Testis (tissue), 3 donors: ENCODE results near the gene IL16. TPM values are rescaled to one million over a fixed set of nuclear protein-coding genes. Genes with fewer than 3 reads are reported as not detected.

Source experiments
- DNase-seq: peaks from one replicate; pipeline ENCODE4 v3.0.0-alpha.2; 2019
- H3K27ac ChIP-seq, 2 donors: fragments of 200-600 bp; sonication (generic); one replicate each; pipeline ENCODE4 v1.5.1; 2019
- H3K27me3 ChIP-seq: fragments of 200-600 bp; sonication (generic); one replicate; pipeline ENCODE4 v1.5.1; 2019
- H3K36me3 ChIP-seq: fragments of 200-600 bp; sonication (generic); one replicate; pipeline ENCODE4 v1.5.1; 2017; ENCODE audit warnings: low read depth; ENCODE audit errors: missing control alignments
- H3K4me1 ChIP-seq: fragments of 200-600 bp; sonication (generic); one replicate; pipeline ENCODE4 v1.5.1; 2019
- H3K4me3 ChIP-seq, 2 donors: fragments of 200-600 bp; sonication (generic); one replicate each; pipeline ENCODE4 v1.5.1; 2017 to 2019
- H3K9me3 ChIP-seq: fragments of 200-600 bp; sonication (generic); one replicate; pipeline ENCODE4 v1.5.1; 2017
- CTCF ChIP-seq, 3 experiments: fragments of 450-650 bp in 2 of 3; fragments of 200-600 bp in 1 of 3; sonication (generic) in 1 of 3; IDR thresholded peaks; one replicate each; pipeline ENCODE4 v1.5.1; 2016 to 2019; ENCODE audit warnings: antibody characterized with exemption in 3 of 3, mild to moderate bottlenecking in 2 of 3, moderate library complexity in 1 of 3
- POLR2A ChIP-seq: fragments of 450-650 bp; IDR thresholded peaks from one replicate; pipeline ENCODE4 v1.6.1; 2017; ENCODE audit warnings: antibody characterized with exemption, mild to moderate bottlenecking, moderate library complexity
- WGBS, 2 donors: methylation state at CpG; one replicate each; pipeline ENCODE4 v1.1.5; 2018; 5-methylcytosine and 5-hydroxymethylcytosine counted together
- intact Hi-C: fragments of 100-400 bp; cut with DNase I; formaldehyde crosslinking; loops from one replicate; pipeline ENCODE4 v1.15.1; 2023; ENCODE audit warnings: low total_unique reads
- polyA plus RNA-seq: library from polyadenylated mRNA; stranded (reverse); fragments of 350-450 nt; fragmentation: Illumina TruSeq; extraction: RNeasy Lipid Tissue Mini Kit (QIAGEN cat#74804); gene quantifications from one replicate; pipeline ENCODE4 v1.2.3, GENCODE V29; 2014; ENCODE audit warnings: low read depth, low replicate concordance; ENCODE audit not compliant: insufficient read depth
- total RNA-seq, 2 donors: library from RNA; depleted of rRNA; stranded (reverse); fragments of >200 nt; gene quantifications; one replicate each; pipeline ENCODE4 v1.2.3, GENCODE V29; 2016

The IL16 gene
- total and polyA plus RNA-seq, 3 donors from 2014 or later = 13.1 to 17.6 (median 14.9) TPM

- 89 to 96% methylated on average over 2 of the region's 2 CpGs for WGBS, 2 donors
- H3K4me1 ChIP-seq = no peaks in the 10 kb centered on the region
- no peaks in the 10 kb centered on the region for H3K36me3 ChIP-seq
- H3K4me3 ChIP-seq = no peak overlapping the region
- H3K27me3 ChIP-seq = no peaks in the 10 kb centered on the region
- intact Hi-C loops = no loop called here
- DNase-seq = no peak
- H3K9me3 ChIP-seq = no peaks in the 10 kb centered on the region
- TF ChIP-seq POLR2A = no peak
- no peak for TF ChIP-seq CTCF (IDR thresholded peaks at IDR 0.05)
- H3K27ac ChIP-seq = no peak overlapping the region
Observed at GRCh38 chr15:81296186-81296585, 99.5 kb downstream of the IL16 start.

GRCh38 chr15:81296673-81297072 lies 100.0 kb downstream of the IL16 start:
- Histone ChIP-seq H3K36me3 (no peaks in the 10 kb centered on the region), H3K4me1 (no peaks in the 10 kb centered on the region), H3K27ac (no peak overlapping the region), H3K27me3 (no peaks in the 10 kb centered on the region), H3K4me3 (no peak overlapping the region), H3K9me3 (no peaks in the 10 kb centered on the region)
- peak; percentile 34 for DNase-seq
- intact Hi-C loops = no loop called here
- TF ChIP-seq POLR2A (no peak), CTCF (IDR thresholded peaks at IDR 0.05) (no peak)
- WGBS, 2 donors = 74 to 89% methylated on average over 11 of the region's 11 CpGs

- no peak for DNase-seq
- no peak overlapping the region for H3K27ac ChIP-seq
- no peaks in the 10 kb centered on the region for H3K27me3 ChIP-seq
- no peaks in the 10 kb centered on the region for H3K9me3 ChIP-seq
- no peak for TF ChIP-seq POLR2A
- TF ChIP-seq CTCF (IDR thresholded peaks at IDR 0.05) = no peak
- no peaks in the 10 kb centered on the region for H3K36me3 ChIP-seq
- H3K4me1 ChIP-seq = no peaks in the 10 kb centered on the region
- H3K4me3 ChIP-seq = no peak overlapping the region
- intact Hi-C loops = no loop called here
- WGBS, 2 donors = 78 to 86% methylated on average over 3 of the region's 3 CpGs
Observed at GRCh38 chr15:81297147-81297572, 100.5 kb downstream of the IL16 start.

GRCh38 chr15:81297603-81298575 lies 101.2 kb downstream of the IL16 start:
- Histone ChIP-seq H3K27ac (no peak overlapping the region), H3K36me3 (no peaks in the 10 kb centered on the region), H3K4me1 (no peaks in the 10 kb centered on the region), H3K4me3 (no peak overlapping the region), H3K27me3 (no peaks in the 10 kb centered on the region), H3K9me3 (no peaks in the 10 kb centered on the region)
- WGBS, 2 donors = 82 to 86% methylated on average over 4 of the region's 4 CpGs
- DNase-seq = no peak
- TF ChIP-seq POLR2A (no peak), CTCF (IDR thresholded peaks at IDR 0.05) (no peak)
- intact Hi-C loops = no loop called here

GRCh38 chr15:81298611-81299010 lies 101.9 kb downstream of the IL16 start:
- Histone ChIP-seq H3K36me3 (no peaks in the 10 kb centered on the region), H3K4me3 (no peak overlapping the region)
- 85 to 88% methylated on average over 6 of the region's 6 CpGs for WGBS, 2 donors

More at GRCh38 chr15:81298611-81299010, 101.9 kb downstream of the IL16 start:
- no peak for TF ChIP-seq POLR2A
- TF ChIP-seq CTCF (IDR thresholded peaks at IDR 0.05) = no peak
- H3K4me1 ChIP-seq = no peaks in the 10 kb centered on the region
- H3K27ac ChIP-seq = no peak overlapping the region
- no peak for DNase-seq
- no peaks in the 10 kb centered on the region for H3K9me3 ChIP-seq
- intact Hi-C loops = no loop called here
- no peaks in the 10 kb centered on the region for H3K27me3 ChIP-seq
